SU-DHL-6 (cell line): ENCODE results near the gene IP6K3.

Experiments
- H2AFZ ChIP-seq: fragments of 200-600 bp; sonication (generic); 2 replicates; pipeline ENCODE4 v1.6.1; 2014; ENCODE audit warnings: low read depth, mild to moderate bottlenecking, moderate library complexity, mixed read lengths, antibody characterized with exemption, low read length; ENCODE audit not compliant: severe bottlenecking
- H3F3A ChIP-seq: fragments of 200-600 bp; shearing (Covaris generic); 2 replicates; pipeline ENCODE4 v1.6.0; 2016; ENCODE audit warnings: antibody characterized with exemption, mild to moderate bottlenecking; ENCODE audit not compliant: insufficient read depth
- H3K27ac ChIP-seq: fragments of 200-600 bp; sonication (generic); 2 replicates; pipeline ENCODE4 v1.5.1; 2016; ENCODE audit warnings: low read depth, mild to moderate bottlenecking, low read length, moderate library complexity, mixed read lengths
- H3K27me3 ChIP-seq: fragments of 200-600 bp; sonication (generic), shearing (Covaris generic); 2 replicates; pipeline ENCODE4 v1.6.0; 2014; ENCODE audit warnings: mild to moderate bottlenecking, low read length
- H3K36me3 ChIP-seq: fragments of 200-600 bp; sonication (generic); 2 replicates; pipeline ENCODE4 v1.6.1; 2014; ENCODE audit warnings: mild to moderate bottlenecking, low read length, mixed read lengths
- H3K4me2 ChIP-seq: fragments of 300-600, 200-600 bp; shearing (Covaris generic), sonication (generic); 2 replicates; pipeline ENCODE4 v1.6.0; 2014; ENCODE audit warnings: low read length, low read depth, mild to moderate bottlenecking; ENCODE audit not compliant: poor library complexity, severe bottlenecking
- H3K4me3 ChIP-seq: fragments of 200-600 bp; sonication (generic); 2 replicates; pipeline ENCODE4 v1.5.1; 2014; ENCODE audit warnings: antibody characterized with exemption, low read length, mild to moderate bottlenecking, mixed read lengths; ENCODE audit not compliant: insufficient read depth, poor library complexity, severe bottlenecking
- H3K79me2 ChIP-seq: fragments of 200-600 bp; sonication (generic); 2 replicates; pipeline ENCODE4 v1.6.1; 2014; ENCODE audit warnings: mild to moderate bottlenecking, low read length, moderate library complexity; ENCODE audit not compliant: insufficient read depth
- H3K9ac ChIP-seq: fragments of 200-600 bp; sonication (generic); 2 replicates; pipeline ENCODE4 v1.7.0; 2014; ENCODE audit warnings: mild to moderate bottlenecking, low read length
- H3K9me2 ChIP-seq: fragments of 200-600 bp; sonication (generic); replicated peaks from 2 replicates; pipeline ENCODE4 v1.6.1; 2014; ENCODE audit warnings: low read length; ENCODE audit not compliant: insufficient read depth
- H3K9me3 ChIP-seq: fragments of 200-600 bp; sonication (generic); 2 replicates; pipeline ENCODE4 v1.6.1; 2014; ENCODE audit warnings: low read length, mixed read lengths; ENCODE audit not compliant: insufficient read depth
- H4K20me1 ChIP-seq: fragments of 200-600 bp; sonication (generic); 2 replicates; pipeline ENCODE4 v1.6.1; 2014; ENCODE audit warnings: low read depth, mild to moderate bottlenecking, antibody characterized with exemption, low read length, moderate library complexity, mixed read lengths
- CTCF ChIP-seq: fragments of 200-600 bp; sonication (generic); IDR thresholded peaks from one replicate; pipeline ENCODE4 v1.5.1; 2017; ENCODE audit warnings: antibody characterized with exemption, mild to moderate bottlenecking, low read length, moderate library complexity; ENCODE audit not compliant: insufficient read depth, poor library complexity, severe bottlenecking
- EZH2phosphoT487 ChIP-seq: fragments of 200-600 bp; sonication (generic), shearing (Covaris generic); conservative IDR thresholded peaks from 2 replicates; pipeline ENCODE4 v1.6.1; 2018; ENCODE audit warnings: mild to moderate bottlenecking, antibody characterized with exemption, low read length, moderate library complexity, mixed read lengths

The IP6K3 gene

GRCh38 chr6:33788694-33789549, 42.2 kb upstream of the IP6K3 start, which contains the start of gene LEMD2:
Gene LEMD2 (minus strand): TSS chr6:33789130. CDS start chr6:33789116, 14 bp downstream.
- no peaks in the 10 kb centered on the region for H3F3A ChIP-seq
- peak within 1 kb of the TSS; percentile 94 for H3K9ac ChIP-seq
- no peaks in the 10 kb centered on the region for H3K9me3 ChIP-seq
- no peaks in the 10 kb centered on the region for H3K9me2 ChIP-seq
- H3K27me3 ChIP-seq = no peaks in the 10 kb centered on the region
- no peak for TF ChIP-seq CTCF
- no peak for TF ChIP-seq EZH2phosphoT487
- H3K4me3 ChIP-seq = peak within 1 kb of the TSS; percentile 90
- H2AFZ ChIP-seq = peak within 1 kb of the TSS; percentile 76
- no peaks in the 10 kb centered on the region for H3K36me3 ChIP-seq
- no peaks in the 10 kb centered on the region for H4K20me1 ChIP-seq
- peaks cover 31% of the 10 kb centered on the region for H3K79me2 ChIP-seq
- peak within 1 kb of the TSS; percentile 73 for H3K27ac ChIP-seq
- peak within 1 kb of the TSS; percentile 61 for H3K4me2 ChIP-seq

DNA sequence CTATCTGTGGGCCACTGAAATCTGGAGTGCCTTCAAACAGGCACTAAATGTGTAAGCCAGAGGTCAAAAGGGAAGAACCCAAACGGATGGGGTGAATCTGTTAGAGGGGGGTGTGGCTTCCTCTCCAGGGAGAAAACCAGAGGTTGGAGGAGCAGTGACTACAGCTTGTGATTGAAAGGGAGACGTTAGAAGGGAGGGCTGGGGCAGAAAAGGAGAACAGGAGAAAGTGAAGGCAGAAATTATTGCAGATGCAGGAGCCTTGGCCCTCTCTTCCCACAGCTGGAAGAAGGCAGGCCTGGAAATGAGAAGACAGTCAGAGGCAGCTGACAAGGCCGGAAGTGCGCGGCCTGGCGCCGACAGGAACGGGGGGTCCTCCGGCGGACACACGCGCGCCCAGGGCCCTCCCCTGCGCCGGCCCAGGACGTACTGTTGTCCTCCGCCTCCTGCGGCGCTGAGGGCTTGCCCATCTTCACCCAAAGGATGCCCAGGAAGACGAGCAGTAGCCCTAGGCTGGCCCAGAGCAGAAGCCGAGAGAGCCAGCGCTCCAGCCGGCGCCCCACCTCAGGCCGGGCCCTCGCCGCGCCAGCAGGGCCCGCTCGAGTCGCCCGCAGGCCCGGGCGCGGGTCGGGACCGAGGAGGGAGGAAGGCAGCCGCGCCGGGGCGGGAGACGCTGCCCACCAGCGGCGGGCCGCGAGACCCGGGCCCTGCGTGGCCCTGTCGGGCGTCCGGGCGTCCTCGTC, 41.4 kb upstream of the IP6K3 start:
- Histone ChIP-seq H4K20me1 (no peaks in the 10 kb centered on the region), H3K4me3 (peak overlapping the region; percentile 90), H3K9me3 (no peaks in the 10 kb centered on the region), H3F3A (no peaks in the 10 kb centered on the region), H3K9me2 (no peaks in the 10 kb centered on the region), H3K79me2 (peaks cover 31% of the 10 kb centered on the region), H3K9ac (peak overlapping the region; percentile 94), H3K27ac (peak overlapping the region; percentile 73), H3K4me2 (peak overlapping the region; percentile 61), H3K36me3 (no peaks in the 10 kb centered on the region), H2AFZ (peak overlapping the region; percentile 76), H3K27me3 (no peaks in the 10 kb centered on the region)
- TF ChIP-seq EZH2phosphoT487 (no peak), CTCF (no peak)

- H2AFZ ChIP-seq = no peak overlapping the region
- peak overlapping the region; percentile 73 for H3K27ac ChIP-seq
- no peaks in the 10 kb centered on the region for H3F3A ChIP-seq
- TF ChIP-seq CTCF (no peak), EZH2phosphoT487 (no peak)
- H3K4me2 ChIP-seq = peak overlapping the region; percentile 61
- H4K20me1 ChIP-seq = no peaks in the 10 kb centered on the region
- H3K36me3 ChIP-seq = no peaks in the 10 kb centered on the region
- no peaks in the 10 kb centered on the region for H3K9me2 ChIP-seq
- H3K4me3 ChIP-seq = peak overlapping the region; percentile 90
- H3K9me3 ChIP-seq = no peaks in the 10 kb centered on the region
- no peaks in the 10 kb centered on the region for H3K27me3 ChIP-seq
- H3K79me2 ChIP-seq = peaks cover 31% of the 10 kb centered on the region
- H3K9ac ChIP-seq = peak overlapping the region; percentile 94
Observed at GRCh38 chr6:33787346-33787953, 40.7 kb upstream of the IP6K3 start.
